NCI-H1694 treated with DMSO at 0.1 percent for 48 hours (cell line): ENCODE results near the gene PRLH.

Source experiments
- DNase-seq: peaks from one replicate; lab custom pipeline; 2025; lab: John Stamatoyannopoulos, UW

The PRLH gene

GRCh38 chr2:237565974-237566373 is 400 bp upstream of the PRLH start:
- no peak for DNase-seq

GRCh38 chr2:237567276-237568029 is 1.1 kb downstream of the PRLH start:
- no peak for DNase-seq

GRCh38 chr2:237568121-237568660 is 1.8 kb downstream of the PRLH start:
- no peak for DNase-seq

- no peak for DNase-seq
Observed at GRCh38 chr2:237569041-237569440, 2.7 kb downstream of the PRLH start.

GRCh38 chr2:237569896-237570295 is 3.5 kb downstream of the PRLH start:
- DNase-seq: no peak

- DNase-seq: no peak
Observed at GRCh38 chr2:237570776-237571335, 4.5 kb downstream of the PRLH start.

GRCh38 chr2:237571551-237571950 is 5.2 kb downstream of the PRLH start:
- no peak for DNase-seq

GRCh38 chr2:237572021-237572741 is 5.8 kb downstream of the PRLH start:
- peak; percentile 75 for DNase-seq

GRCh38 chr2:237572742-237573101 is 6.3 kb downstream of the PRLH start:
- no peak for DNase-seq

- DNase-seq: no peak
Observed at GRCh38 chr2:237573721-237574415, 7.5 kb downstream of the PRLH start.

- DNase-seq: no peak
Observed at GRCh38 chr2:237574467-237574866, 8.1 kb downstream of the PRLH start.

GRCh38 chr2:237574894-237575868 is 8.8 kb downstream of the PRLH start:
- DNase-seq: no peak

- no peak for DNase-seq
Observed at GRCh38 chr2:237575869-237576862, 9.8 kb downstream of the PRLH start.

- no peak for DNase-seq
Observed at GRCh38 chr2:237576974-237577373, 10.6 kb downstream of the PRLH start.

GRCh38 chr2:237577458-237577857 is 11.1 kb downstream of the PRLH start:
- DNase-seq: no peak

GRCh38 chr2:237577956-237578870 is 11.8 kb downstream of the PRLH start:
- no peak for DNase-seq

- no peak for DNase-seq
Observed at GRCh38 chr2:237581326-237581725, 15.0 kb downstream of the PRLH start.
